Smooth muscle cell of the pulmonary artery (primary cell): ENCODE measurements around the gene EXOSC5. TPM values are rescaled to one million over a fixed set of nuclear protein-coding genes. Genes with fewer than 3 reads are reported as not detected.

Experiments used
- total RNA-seq: library from RNA; depleted of rRNA; stranded (reverse); fragments of >200 nt; gene quantifications from 2 replicates; pipeline ENCODE4 v1.2.3, GENCODE V29; 2014

EXOSC5 gene
- 10.1 and 14.4 TPM in 2 replicates for total RNA-seq

DNA sequence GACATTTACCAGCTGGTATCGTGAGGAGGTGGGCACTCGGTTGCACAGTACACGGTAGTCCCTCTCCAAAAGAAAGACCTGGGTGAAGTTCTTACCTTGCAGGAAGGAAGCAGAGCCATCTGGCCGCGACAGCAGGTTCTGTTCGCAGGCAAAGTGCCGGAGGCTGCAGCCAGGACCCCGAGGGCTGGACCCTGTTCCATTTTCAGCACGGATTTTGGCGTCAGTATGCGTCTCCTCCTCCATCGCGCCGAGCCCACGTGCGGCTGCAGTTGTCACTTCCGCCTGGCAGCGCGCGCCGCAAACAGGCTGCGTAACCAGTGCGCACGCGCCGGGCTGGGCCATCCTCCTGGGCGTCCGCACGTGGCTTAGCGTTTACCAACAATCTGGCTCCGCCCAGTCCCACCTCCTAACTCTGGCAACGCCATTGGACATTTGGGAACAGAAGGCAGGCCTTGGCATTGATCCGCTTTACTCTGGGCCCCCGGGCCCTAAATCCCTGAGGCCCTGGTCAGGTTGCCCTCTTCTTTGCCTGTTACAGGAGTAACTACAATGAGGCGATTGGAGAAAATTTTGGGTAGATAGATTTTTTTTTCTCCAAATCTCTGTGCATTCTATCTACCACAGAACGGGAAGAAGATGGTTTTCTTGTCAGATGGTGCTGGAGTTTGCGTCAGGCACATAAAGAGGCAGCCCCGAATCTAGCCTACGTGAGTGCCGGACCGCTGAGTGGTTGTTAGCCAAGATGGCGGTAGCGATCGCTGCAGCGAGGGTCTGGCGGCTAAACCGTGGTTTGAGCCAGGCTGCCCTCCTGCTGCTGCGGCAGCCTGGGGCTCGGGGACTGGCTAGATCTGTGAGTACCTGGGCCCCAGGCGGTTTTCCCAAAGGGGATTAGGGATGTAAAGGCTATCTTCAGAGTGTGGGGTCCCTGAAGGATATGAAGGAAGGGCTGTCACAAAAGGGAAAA is at the start of gene EXOSC5, which contains the start of gene BCKDHA:
Gene EXOSC5 (minus strand): TSS at position 274 of the 964 bp plus-strand sequence. CDS start 31 bp downstream, at position 243.
Gene BCKDHA (plus strand): TSS at position 733 of the 964 bp plus-strand sequence. CDS start 10 bp downstream, at position 743.

GRCh38 chr19:41442473-41443355 is 45.6 kb upstream of the EXOSC5 start, which contains the start of gene ERICH4:
ERICH4 (plus strand) TSS chr19:41443156; CDS start chr19:41443170, 14 bp downstream.

DNA sequence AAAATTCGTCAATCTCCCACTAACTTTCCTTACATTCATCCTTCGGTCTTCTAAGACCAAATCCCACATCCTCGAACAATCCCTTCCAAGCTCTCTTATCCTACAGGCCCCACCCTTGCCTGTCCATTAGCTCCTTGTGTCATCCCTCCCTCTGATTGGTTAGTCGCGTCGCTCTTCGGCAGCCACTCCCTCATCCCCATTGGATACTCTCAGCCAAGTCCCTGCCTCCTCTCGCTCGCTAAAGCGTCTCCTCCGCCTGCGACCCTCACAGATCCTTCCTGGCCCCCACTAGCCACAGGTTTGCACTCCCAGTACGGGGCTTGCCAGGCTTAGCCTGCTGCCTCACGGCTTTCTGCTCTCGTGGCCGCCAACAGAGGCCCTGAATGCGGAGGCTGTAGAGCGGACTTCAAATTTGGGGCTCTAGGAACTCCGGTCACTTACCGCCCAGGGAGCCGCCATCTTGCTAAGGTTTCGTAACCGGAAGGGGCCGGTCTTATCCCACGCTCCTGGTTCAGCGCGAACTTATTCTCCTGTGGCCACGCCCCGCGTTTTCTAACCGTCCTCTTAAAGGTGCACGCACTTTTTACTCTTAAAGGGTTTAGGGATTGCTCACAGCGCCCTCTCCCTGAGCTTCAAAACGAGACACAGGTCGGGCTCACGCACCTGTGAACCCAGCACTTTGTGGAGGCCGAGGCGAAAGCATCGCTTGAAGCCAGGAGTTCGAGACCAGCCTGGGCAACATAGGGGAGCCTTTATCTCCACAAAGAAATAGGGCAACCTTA is 42.5 kb upstream of the EXOSC5 start, which contains the start of gene DMAC2:
Gene DMAC2 (minus strand): TSS at position 472 of the 782 bp plus-strand sequence. CDS start 13 bp downstream, at position 459.

GRCh38 chr19:41426952-41427646 is 29.9 kb upstream of the EXOSC5 start, which contains the start of gene B3GNT8:
B3GNT8 (minus strand) TSS chr19:41427374; CDS start chr19:41426778, 596 bp downstream.

DNA sequence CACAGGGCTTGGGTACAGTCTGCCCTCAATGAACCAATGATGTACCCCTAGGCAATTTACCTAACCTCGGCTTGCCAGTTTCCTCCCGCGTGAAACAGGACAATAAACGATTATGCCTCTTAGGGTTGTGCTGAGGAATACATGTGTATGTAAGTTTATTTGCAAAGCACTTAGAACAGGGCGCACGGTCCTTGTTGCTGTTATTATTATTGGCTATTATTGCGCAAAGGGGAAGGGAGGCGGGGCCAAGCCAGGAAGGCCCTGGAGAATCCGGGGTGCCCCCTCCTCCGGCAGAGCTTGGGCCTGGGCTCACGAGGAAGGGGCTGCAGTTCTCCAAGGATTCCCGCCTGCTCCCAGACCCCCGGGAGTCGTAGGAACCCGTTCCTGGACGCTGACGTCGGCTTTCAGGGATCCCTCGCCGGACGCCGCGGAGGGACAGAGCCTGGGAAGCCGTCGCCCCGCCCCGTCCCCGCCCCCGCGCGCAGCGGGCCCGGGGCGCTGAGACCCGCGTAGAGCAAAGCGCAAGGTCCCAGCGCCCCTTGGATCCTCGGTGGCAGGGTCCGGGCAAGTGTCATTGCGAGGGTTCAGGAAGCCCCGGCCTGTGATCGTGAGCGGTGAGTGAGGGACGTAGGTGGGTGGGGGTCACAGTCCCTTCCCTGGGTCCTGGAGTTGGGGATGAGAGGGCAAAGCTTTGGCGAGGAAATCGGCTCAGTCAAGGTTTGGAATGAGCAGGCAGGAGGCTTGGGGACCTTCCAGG is 20.7 kb downstream of the EXOSC5 start, which contains the start of gene TMEM91:
Gene TMEM91 (plus strand): TSS at position 293 of the 757 bp plus-strand sequence. CDS start 1,777 bp downstream, outside the sequence.

DNA sequence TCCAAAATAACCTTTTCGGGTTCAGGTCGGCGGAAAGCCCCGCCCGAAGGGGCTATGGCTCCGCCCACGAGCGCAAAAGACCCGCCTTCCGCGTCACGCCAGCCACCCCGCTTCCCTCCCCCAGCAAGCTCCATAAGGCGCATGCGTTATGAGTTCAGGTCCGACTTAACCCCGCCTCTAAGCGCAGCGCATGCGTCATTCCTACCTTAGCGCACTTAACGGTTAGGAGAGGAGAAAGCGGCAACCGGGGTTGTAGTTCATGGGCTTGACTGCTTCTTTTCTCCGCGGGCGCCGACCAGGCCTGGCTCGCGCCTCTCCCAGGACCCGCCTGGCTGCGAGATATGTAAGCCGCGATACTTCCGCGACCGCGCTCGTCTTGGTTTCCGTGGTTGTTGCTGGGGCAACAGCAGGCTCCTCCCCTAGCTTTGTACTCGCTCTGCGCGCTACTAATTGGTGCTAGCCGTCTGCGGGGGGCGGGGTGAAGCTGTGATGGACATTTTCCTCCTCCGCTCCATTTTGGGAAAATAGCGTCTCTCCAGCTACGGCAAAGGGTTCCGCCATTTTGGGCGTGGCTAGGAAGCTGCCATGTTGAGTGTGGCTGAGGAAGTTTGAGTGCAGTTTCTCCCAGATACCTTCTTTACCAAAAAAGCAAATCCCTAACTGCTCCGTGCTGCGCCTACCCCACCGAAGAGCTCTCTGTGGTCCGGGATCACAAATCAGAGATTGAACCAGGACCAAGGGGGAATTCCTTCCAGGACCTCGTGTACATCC is 33.2 kb downstream of the EXOSC5 start, which contains the start of gene B9D2:
Gene B9D2 (minus strand): TSS at position 397 of the 771 bp plus-strand sequence. CDS start 630 bp downstream, outside the sequence.

GRCh38 chr19:41353466-41354342 is 43.5 kb downstream of the EXOSC5 start, which contains the start of gene TGFB1:
TGFB1 (minus strand) TSS chr19:41353922; CDS start chr19:41353044, 878 bp downstream.

Other genes starting within 250 kb of the EXOSC5 start
- gene CYP2S1, start 204.1 kb downstream of the EXOSC5 start, total RNA-seq: 0.13 and 0.46 TPM in 2 replicates
- gene AXL, start 178.1 kb downstream of the EXOSC5 start, total RNA-seq: 378 and 448 TPM in 2 replicates
- 90.1 and 90.8 TPM in 2 replicates for gene HNRNPUL1, start 133.0 kb downstream of the EXOSC5 start, total RNA-seq
- gene CCDC97, start 87.2 kb downstream of the EXOSC5 start, total RNA-seq: 8.5 and 10.9 TPM in 2 replicates
- 44.2 and 105 TPM in 2 replicates for gene TGFB1, start 43.4 kb downstream of the EXOSC5 start, total RNA-seq
- gene B9D2, start 33.2 kb downstream of the EXOSC5 start, total RNA-seq: 4.0 and 4.5 TPM in 2 replicates
- 3.6 and 6.5 TPM in 2 replicates for gene TMEM91, start 20.8 kb downstream of the EXOSC5 start, total RNA-seq
- gene BCKDHA, start 459 bp upstream of the EXOSC5 start, total RNA-seq: 52.6 and 61.1 TPM in 2 replicates
- 2.2 and 2.3 TPM in 2 replicates for gene B3GNT8, start 30.0 kb upstream of the EXOSC5 start, total RNA-seq
- gene DMAC2, start 42.6 kb upstream of the EXOSC5 start, total RNA-seq: 28.6 and 33.4 TPM in 2 replicates
- gene ERICH4, start 45.8 kb upstream of the EXOSC5 start, total RNA-seq: not detected in 2 replicates
- not detected in 2 replicates for gene CEACAM21, start 178.8 kb upstream of the EXOSC5 start, total RNA-seq
- gene CEACAM4, start 229.7 kb upstream of the EXOSC5 start, total RNA-seq: not detected in 2 replicates